SK-N-SH treated with all-trans-retinoic acid at 6 μM for 48 hours (cell line): ENCODE results near the gene RANBP6.

Experiments
- ATAC-seq: fragments of 200-7000 bp; cut with Tn5 transposase; 3 replicates; pipeline ENCODE4 v1.9.1; 2020; ENCODE audit warnings: mild to moderate bottlenecking, moderate library complexity
- CREB5 ChIP-seq: fragments of 250-450 bp; sonication (Bioruptor Pico); IDR thresholded peaks from 2 replicates; pipeline ENCODE4 v1.5.1; 2020; ENCODE audit warnings: low read depth, mild to moderate bottlenecking, moderate library complexity
- CSDC2 ChIP-seq: fragments of 250-450 bp; sonication (Bioruptor Pico); IDR thresholded peaks from 2 replicates; pipeline ENCODE4 v1.5.0; 2020; ENCODE audit warnings: mild to moderate bottlenecking, moderate library complexity
- CSRNP3 ChIP-seq: fragments of 250-450 bp; sonication (Bioruptor Pico); IDR thresholded peaks from 2 replicates; pipeline ENCODE4 v1.5.1; 2021; ENCODE audit warnings: mild to moderate bottlenecking, moderate library complexity
- ESRRG ChIP-seq: fragments of 250-450 bp; sonication (Bioruptor Pico); IDR thresholded peaks from 2 replicates; pipeline ENCODE4 v1.6.1; 2021; ENCODE audit warnings: mild to moderate bottlenecking
- GLIS3 ChIP-seq: fragments of 250-450 bp; sonication (Bioruptor Pico); IDR thresholded peaks from 2 replicates; pipeline ENCODE4 v1.5.0; 2020; ENCODE audit warnings: mild to moderate bottlenecking, moderate library complexity
- ISL1 ChIP-seq: fragments of 250-450 bp; sonication (Bioruptor Pico); IDR thresholded peaks from 2 replicates; pipeline ENCODE4 v2.1.2; 2022; ENCODE audit warnings: mild to moderate bottlenecking, moderate library complexity
- OSR1 ChIP-seq: fragments of 250-450 bp; sonication (Bioruptor Pico); IDR thresholded peaks from 2 replicates; pipeline ENCODE4 v1.8.0; 2022; ENCODE audit warnings: moderate library complexity, mild to moderate bottlenecking, inconsistent platforms
- PATZ1 ChIP-seq: fragments of 250-450 bp; sonication (Bioruptor Pico); IDR thresholded peaks from 2 replicates; pipeline ENCODE4 v1.8.0; 2020; ENCODE audit warnings: mild to moderate bottlenecking, moderate library complexity, borderline replicate concordance
- POU6F1 ChIP-seq: fragments of 250-450 bp; sonication (Bioruptor Pico); IDR thresholded peaks from 2 replicates; pipeline ENCODE4 v1.8.0; 2021; ENCODE audit warnings: low read depth, mild to moderate bottlenecking, moderate library complexity, borderline replicate concordance
- PPARA ChIP-seq: fragments of 250-450 bp; sonication (Bioruptor Pico); IDR thresholded peaks from 2 replicates; pipeline ENCODE4 v1.5.0; 2020; ENCODE audit warnings: mild to moderate bottlenecking, borderline replicate concordance
- RARB ChIP-seq: fragments of 250-450 bp; sonication (Bioruptor Pico); IDR thresholded peaks from 2 replicates; pipeline ENCODE4 v1.8.0; 2021; ENCODE audit warnings: mild to moderate bottlenecking, moderate library complexity
- SNAI2 ChIP-seq: fragments of 250-450 bp; sonication (Bioruptor Pico); IDR thresholded peaks from 2 replicates; pipeline ENCODE4 v1.5.0; 2020; ENCODE audit warnings: mild to moderate bottlenecking, moderate library complexity
- TOX ChIP-seq: fragments of 250-450 bp; sonication (Bioruptor Pico); IDR thresholded peaks from 2 replicates; pipeline ENCODE4 v1.8.0; 2021; ENCODE audit warnings: mild to moderate bottlenecking, moderate library complexity, borderline replicate concordance
- TSHZ2 ChIP-seq: fragments of 250-450 bp; sonication (Bioruptor Pico); IDR thresholded peaks from 2 replicates; pipeline ENCODE4 v1.5.0; 2020; ENCODE audit warnings: mild to moderate bottlenecking, moderate library complexity
- ZC3H10 ChIP-seq: fragments of 250-450 bp; sonication (Bioruptor Pico); IDR thresholded peaks from 2 replicates; pipeline ENCODE4 v1.5.1; 2021; ENCODE audit warnings: mild to moderate bottlenecking, moderate library complexity
- ZFP3 ChIP-seq: fragments of 250-450 bp; sonication (Bioruptor Pico); IDR thresholded peaks from 2 replicates; pipeline ENCODE4 v1.5.0; 2020; ENCODE audit warnings: mild to moderate bottlenecking, moderate library complexity
- ZFP30 ChIP-seq: fragments of 450-650 bp; formaldehyde crosslinking; IDR thresholded peaks from 2 replicates; pipeline ENCODE4 v1.5.0; 2022; ENCODE audit warnings: mild to moderate bottlenecking, moderate library complexity
- ZNF565 ChIP-seq: fragments of 450-650 bp; formaldehyde crosslinking; conservative IDR thresholded peaks from 2 replicates; pipeline ENCODE4 v1.5.0; 2020; ENCODE audit warnings: low read depth, mild to moderate bottlenecking, moderate library complexity
- ZNF8 ChIP-seq: fragments of 450-650 bp; formaldehyde crosslinking; IDR thresholded peaks from 2 replicates; pipeline ENCODE4 v1.5.0; 2020; ENCODE audit warnings: mild to moderate bottlenecking, moderate library complexity

Gene RANBP6

GRCh38 chr9:6047020-6047419 lies 31.6 kb upstream of the RANBP6 start:
- TF ChIP-seq ZNF565 (CRISPR knock-in tag) (no peak), TOX (no peak), ESRRG (CRISPR knock-in tag) (no peak), ZFP3 (no peak), CREB5 (CRISPR knock-in tag) (no peak), CSDC2 (CRISPR knock-in tag) (no peak), SNAI2 (no peak), ZFP30 (CRISPR knock-in tag) (no peak), TSHZ2 (no peak), PPARA (CRISPR knock-in tag) (no peak), PATZ1 (no peak), GLIS3 (CRISPR knock-in tag) (no peak), POU6F1 (no peak), ZC3H10 (CRISPR knock-in tag) (no peak), ZNF8 (CRISPR knock-in tag) (no peak), ISL1 (no peak)

GRCh38 chr9:6045364-6045763 lies 29.9 kb upstream of the RANBP6 start:
- TF ChIP-seq OSR1 (CRISPR knock-in tag) = no peak
- TF ChIP-seq TOX = no peak
- no peak for TF ChIP-seq ZFP30 (CRISPR knock-in tag)
- TF ChIP-seq TSHZ2 = no peak
- TF ChIP-seq ZC3H10 (CRISPR knock-in tag) = no peak
- TF ChIP-seq RARB (CRISPR knock-in tag) = no peak
- no peak for TF ChIP-seq ISL1
- TF ChIP-seq PATZ1 = no peak
- no peak for TF ChIP-seq ZFP3
- TF ChIP-seq CSRNP3 (CRISPR knock-in tag) = no peak
- no peak for ATAC-seq

More at GRCh38 chr9:6047020-6047419, 31.6 kb upstream of the RANBP6 start:
- ATAC-seq = no peak
